ENCODE results near the gene NPY.

Gene NPY

DNA sequence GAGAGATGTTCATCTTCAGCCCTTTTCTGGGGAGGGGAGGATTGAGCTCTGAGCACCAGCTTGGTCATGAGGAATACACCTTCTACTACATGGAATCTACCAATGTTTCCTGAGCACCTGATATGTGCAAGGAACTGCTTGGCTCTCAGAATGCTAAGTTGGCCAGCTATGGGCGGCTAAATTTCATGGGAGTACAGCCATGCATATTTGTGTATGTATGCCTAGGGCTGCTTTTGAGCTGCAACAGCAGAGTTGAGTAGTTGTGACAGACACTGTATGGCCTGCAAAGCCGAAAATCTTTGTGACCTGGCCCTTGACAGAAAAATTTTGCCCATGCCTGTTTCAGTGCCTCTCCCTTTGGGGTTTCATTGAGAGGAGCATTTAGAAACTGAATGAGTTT lies 44.9 kb downstream of the NPY start:
- Histone ChIP-seq H3K4ac (ENCODE audit: low read depth, low read length) (no peak overlapping the region), H3K4me2 (ENCODE audit: low read length) (no peak overlapping the region), H3K27me3 (ENCODE audit: insufficient read depth, low read length, poor library complexity) (no peaks in the 10 kb centered on the region), H3K9ac (ENCODE audit: low read length) (no peak overlapping the region), H3K27ac (ENCODE audit: low read depth, low read length) (no peak overlapping the region), H3K4me1 (ENCODE audit: control insufficient read depth, low read depth, low read length) (no peaks in the 10 kb centered on the region), H4K8ac (ENCODE audit: low read depth, low read length) (no peak overlapping the region), H2BK5ac (ENCODE audit: low read length) (no peak overlapping the region), H3K4me3 (ENCODE audit: low read length) (no peak overlapping the region), H2BK120ac (ENCODE audit: low read depth, low read length) (no peak overlapping the region), H3K36me3 (ENCODE audit: control insufficient read depth, insufficient read depth, low read length) (no peaks in the 10 kb centered on the region), H3K79me1 (ENCODE audit: low read length) (no peaks in the 10 kb centered on the region), H3K79me2 (ENCODE audit: control insufficient read depth, insufficient read depth, low read length) (no peaks in the 10 kb centered on the region), H3K56ac (ENCODE audit: low read length) (no peak overlapping the region), H4K5ac (ENCODE audit: low read length) (no peak overlapping the region), H3K18ac (ENCODE audit: low read length) (no peak overlapping the region), H2BK15ac (replicated peaks; ENCODE audit: low read depth) (no peak overlapping the region), H2AK5ac (ENCODE audit: low read length) (no peak overlapping the region), H3K23ac (ENCODE audit: low read length) (no peak overlapping the region)
- no CpG with 5 or more reads among the region's 2 CpGs for WGBS (ENCODE audit: extremely low coverage, insufficient coverage, low lambda C conversion rate)
- no peak for DNase-seq

DNA sequence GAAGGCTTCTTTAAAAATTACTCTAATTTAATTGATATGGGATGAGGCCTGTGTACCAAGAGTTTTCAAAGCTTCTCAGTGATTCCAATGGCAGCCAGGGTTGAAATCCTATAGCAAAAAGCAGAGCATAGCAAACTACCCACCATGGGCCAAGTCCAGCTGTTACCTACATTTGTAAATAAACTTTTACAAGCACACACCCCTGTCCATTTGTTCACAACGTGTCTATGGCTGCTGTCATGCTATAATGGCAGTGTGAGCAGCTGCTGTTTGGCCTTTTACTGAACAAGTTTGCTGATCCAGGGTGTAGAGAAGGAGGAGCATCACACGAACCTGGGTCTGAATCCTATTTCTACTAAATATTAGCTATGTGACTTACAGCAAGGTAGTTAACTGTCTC lies 50.0 kb downstream of the NPY start:
- no peak overlapping the region for H3K9ac ChIP-seq (ENCODE audit: low read length)
- no peaks in the 10 kb centered on the region for H3K36me3 ChIP-seq (ENCODE audit: control insufficient read depth, insufficient read depth, low read length)
- H2BK120ac ChIP-seq (ENCODE audit: low read depth, low read length) = no peak overlapping the region
- H3K23ac ChIP-seq (ENCODE audit: low read length) = no peak overlapping the region
- H2AK5ac ChIP-seq (ENCODE audit: low read length) = no peak overlapping the region
- no peak overlapping the region for H2BK15ac ChIP-seq (replicated peaks; ENCODE audit: low read depth)
- H3K27me3 ChIP-seq (ENCODE audit: insufficient read depth, low read length, poor library complexity) = no peaks in the 10 kb centered on the region
- no peaks in the 10 kb centered on the region for H3K79me2 ChIP-seq (ENCODE audit: control insufficient read depth, insufficient read depth, low read length)
- H3K4ac ChIP-seq (ENCODE audit: low read depth, low read length) = no peak overlapping the region
- no peak overlapping the region for H4K5ac ChIP-seq (ENCODE audit: low read length)
- no peaks in the 10 kb centered on the region for H3K79me1 ChIP-seq (ENCODE audit: low read length)
- no peak overlapping the region for H4K8ac ChIP-seq (ENCODE audit: low read depth, low read length)
- H3K27ac ChIP-seq (ENCODE audit: low read depth, low read length) = no peak overlapping the region
- no peak overlapping the region for H3K56ac ChIP-seq (ENCODE audit: low read length)
- no peak for DNase-seq
- no peak overlapping the region for H3K18ac ChIP-seq (ENCODE audit: low read length)
- H2BK5ac ChIP-seq (ENCODE audit: low read length) = no peak overlapping the region
- no CpG with 5 or more reads among the region's 2 CpGs for WGBS (ENCODE audit: extremely low coverage, insufficient coverage, low lambda C conversion rate)
- H3K4me2 ChIP-seq (ENCODE audit: low read length) = no peak overlapping the region
- H3K4me3 ChIP-seq (ENCODE audit: low read length) = no peak overlapping the region
- H3K4me1 ChIP-seq (ENCODE audit: control insufficient read depth, low read depth, low read length) = peaks cover 7% of the 10 kb centered on the region

DNA sequence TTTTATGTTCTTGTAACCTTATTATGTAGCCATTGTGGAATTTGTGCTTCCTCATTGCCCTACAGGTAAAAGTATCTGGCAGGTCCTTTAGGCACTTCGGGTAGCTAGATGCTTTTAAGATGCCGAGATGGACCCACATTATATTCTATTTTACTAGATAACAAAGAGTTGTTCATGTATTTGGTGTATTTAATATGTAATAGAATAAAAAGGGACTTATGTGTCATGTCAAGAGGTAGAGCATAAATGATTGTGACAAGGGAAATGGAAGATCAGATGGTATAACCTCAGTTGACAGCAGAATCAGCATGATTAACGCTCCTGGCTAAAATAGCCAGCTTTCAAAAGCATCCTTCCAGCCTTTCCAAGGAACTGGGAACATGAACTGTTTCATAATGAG lies 50.6 kb downstream of the NPY start:
- H2BK120ac ChIP-seq (ENCODE audit: low read depth, low read length) = no peak overlapping the region
- WGBS (ENCODE audit: extremely low coverage, insufficient coverage, low lambda C conversion rate) = no CpG with 5 or more reads among the region's 3 CpGs
- H2AK5ac ChIP-seq (ENCODE audit: low read length) = no peak overlapping the region
- no peak overlapping the region for H3K9ac ChIP-seq (ENCODE audit: low read length)
- no peaks in the 10 kb centered on the region for H3K79me2 ChIP-seq (ENCODE audit: control insufficient read depth, insufficient read depth, low read length)
- H2BK5ac ChIP-seq (ENCODE audit: low read length) = no peak overlapping the region
- no peak overlapping the region for H2BK15ac ChIP-seq (replicated peaks; ENCODE audit: low read depth)
- no peak overlapping the region for H4K5ac ChIP-seq (ENCODE audit: low read length)
- peaks cover 7% of the 10 kb centered on the region for H3K4me1 ChIP-seq (ENCODE audit: control insufficient read depth, low read depth, low read length)
- H3K23ac ChIP-seq (ENCODE audit: low read length) = no peak overlapping the region
- H3K18ac ChIP-seq (ENCODE audit: low read length) = no peak overlapping the region
- no peaks in the 10 kb centered on the region for H3K36me3 ChIP-seq (ENCODE audit: control insufficient read depth, insufficient read depth, low read length)
- no peak for DNase-seq
- no peak overlapping the region for H4K8ac ChIP-seq (ENCODE audit: low read depth, low read length)
- no peaks in the 10 kb centered on the region for H3K79me1 ChIP-seq (ENCODE audit: low read length)
- no peak overlapping the region for H3K27ac ChIP-seq (ENCODE audit: low read depth, low read length)
- H3K4me2 ChIP-seq (ENCODE audit: low read length) = no peak overlapping the region
- no peak overlapping the region for H3K4ac ChIP-seq (ENCODE audit: low read depth, low read length)
- H3K4me3 ChIP-seq (ENCODE audit: low read length) = no peak overlapping the region
- no peak overlapping the region for H3K56ac ChIP-seq (ENCODE audit: low read length)
- H3K27me3 ChIP-seq (ENCODE audit: insufficient read depth, low read length, poor library complexity) = no peaks in the 10 kb centered on the region

DNA sequence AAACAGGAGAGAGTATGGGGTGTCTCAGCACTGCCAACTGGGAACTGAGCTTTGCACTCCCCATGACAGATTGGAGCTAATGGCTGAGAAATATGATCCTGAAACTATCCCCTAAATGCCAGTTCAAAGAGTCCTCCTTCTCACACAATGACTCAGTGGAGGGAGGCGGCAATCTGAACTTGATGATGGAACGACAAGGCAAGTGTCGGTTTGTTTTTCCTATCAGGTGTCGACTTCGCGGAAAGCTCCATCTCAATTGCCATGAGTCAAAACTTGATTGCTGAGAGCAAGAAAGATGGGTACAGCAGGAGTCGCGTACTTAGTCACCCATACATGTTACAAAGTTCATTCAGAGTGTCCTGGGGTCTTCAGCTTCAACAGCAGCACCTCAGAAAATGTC lies 52.5 kb downstream of the NPY start:
- no peaks in the 10 kb centered on the region for H3K27me3 ChIP-seq (ENCODE audit: insufficient read depth, low read length, poor library complexity)
- H3K4me1 ChIP-seq (ENCODE audit: control insufficient read depth, low read depth, low read length) = peaks cover 7% of the 10 kb centered on the region
- H3K36me3 ChIP-seq (ENCODE audit: control insufficient read depth, insufficient read depth, low read length) = no peaks in the 10 kb centered on the region
- no peak overlapping the region for H3K4me2 ChIP-seq (ENCODE audit: low read length)
- H3K56ac ChIP-seq (ENCODE audit: low read length) = no peak overlapping the region
- H3K23ac ChIP-seq (ENCODE audit: low read length) = no peak overlapping the region
- H2BK15ac ChIP-seq (replicated peaks; ENCODE audit: low read depth) = no peak overlapping the region
- no peak overlapping the region for H2BK5ac ChIP-seq (ENCODE audit: low read length)
- no peak overlapping the region for H4K8ac ChIP-seq (ENCODE audit: low read depth, low read length)
- no CpG with 5 or more reads among the region's 8 CpGs for WGBS (ENCODE audit: extremely low coverage, insufficient coverage, low lambda C conversion rate)
- no peak overlapping the region for H3K27ac ChIP-seq (ENCODE audit: low read depth, low read length)
- peak; percentile 60 for DNase-seq
- H2BK120ac ChIP-seq (ENCODE audit: low read depth, low read length) = no peak overlapping the region
- no peaks in the 10 kb centered on the region for H3K79me1 ChIP-seq (ENCODE audit: low read length)
- H3K18ac ChIP-seq (ENCODE audit: low read length) = no peak overlapping the region
- H2AK5ac ChIP-seq (ENCODE audit: low read length) = no peak overlapping the region
- no peaks in the 10 kb centered on the region for H3K79me2 ChIP-seq (ENCODE audit: control insufficient read depth, insufficient read depth, low read length)
- H3K9ac ChIP-seq (ENCODE audit: low read length) = no peak overlapping the region
- no peak overlapping the region for H3K4me3 ChIP-seq (ENCODE audit: low read length)
- no peak overlapping the region for H3K4ac ChIP-seq (ENCODE audit: low read depth, low read length)
- H4K5ac ChIP-seq (ENCODE audit: low read length) = no peak overlapping the region

DNA sequence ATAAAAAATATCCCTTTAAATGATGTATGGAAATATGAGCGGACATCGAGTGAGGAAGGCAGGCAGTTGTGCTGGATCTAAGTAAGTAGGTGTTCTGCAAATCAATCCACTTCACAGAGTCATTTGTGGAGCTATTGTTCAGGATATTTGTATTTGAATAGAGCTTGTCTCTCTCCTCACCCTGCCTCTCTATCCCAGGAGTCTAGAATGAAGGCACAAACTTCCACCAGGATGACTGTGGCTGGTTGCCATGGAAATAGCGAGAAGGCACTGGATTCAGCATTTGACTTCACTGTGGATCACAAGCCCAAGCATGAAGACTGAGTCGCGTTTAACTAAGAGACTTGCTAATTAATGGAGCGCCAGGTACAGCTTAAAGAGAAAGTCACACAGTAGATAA lies 53.2 kb downstream of the NPY start:
- H3K18ac ChIP-seq (ENCODE audit: low read length) = no peak overlapping the region
- no CpG with 5 or more reads among the region's 6 CpGs for WGBS (ENCODE audit: extremely low coverage, insufficient coverage, low lambda C conversion rate)
- peaks cover 7% of the 10 kb centered on the region for H3K4me1 ChIP-seq (ENCODE audit: control insufficient read depth, low read depth, low read length)
- no peak overlapping the region for H3K56ac ChIP-seq (ENCODE audit: low read length)
- H3K79me1 ChIP-seq (ENCODE audit: low read length) = no peaks in the 10 kb centered on the region
- H2BK5ac ChIP-seq (ENCODE audit: low read length) = no peak overlapping the region
- no peaks in the 10 kb centered on the region for H3K36me3 ChIP-seq (ENCODE audit: control insufficient read depth, insufficient read depth, low read length)
- H2AK5ac ChIP-seq (ENCODE audit: low read length) = no peak overlapping the region
- no peaks in the 10 kb centered on the region for H3K79me2 ChIP-seq (ENCODE audit: control insufficient read depth, insufficient read depth, low read length)
- H2BK120ac ChIP-seq (ENCODE audit: low read depth, low read length) = no peak overlapping the region
- peak; percentile 72 for DNase-seq
- no peaks in the 10 kb centered on the region for H3K27me3 ChIP-seq (ENCODE audit: insufficient read depth, low read length, poor library complexity)
- H3K4ac ChIP-seq (ENCODE audit: low read depth, low read length) = no peak overlapping the region
- H4K8ac ChIP-seq (ENCODE audit: low read depth, low read length) = no peak overlapping the region
- H4K5ac ChIP-seq (ENCODE audit: low read length) = no peak overlapping the region
- H2BK15ac ChIP-seq (replicated peaks; ENCODE audit: low read depth) = no peak overlapping the region
- H3K23ac ChIP-seq (ENCODE audit: low read length) = peak overlapping the region; percentile 15
- no peak overlapping the region for H3K9ac ChIP-seq (ENCODE audit: low read length)
- no peak overlapping the region for H3K4me3 ChIP-seq (ENCODE audit: low read length)
- H3K4me2 ChIP-seq (ENCODE audit: low read length) = no peak overlapping the region
- H3K27ac ChIP-seq (ENCODE audit: low read depth, low read length) = no peak overlapping the region

DNA sequence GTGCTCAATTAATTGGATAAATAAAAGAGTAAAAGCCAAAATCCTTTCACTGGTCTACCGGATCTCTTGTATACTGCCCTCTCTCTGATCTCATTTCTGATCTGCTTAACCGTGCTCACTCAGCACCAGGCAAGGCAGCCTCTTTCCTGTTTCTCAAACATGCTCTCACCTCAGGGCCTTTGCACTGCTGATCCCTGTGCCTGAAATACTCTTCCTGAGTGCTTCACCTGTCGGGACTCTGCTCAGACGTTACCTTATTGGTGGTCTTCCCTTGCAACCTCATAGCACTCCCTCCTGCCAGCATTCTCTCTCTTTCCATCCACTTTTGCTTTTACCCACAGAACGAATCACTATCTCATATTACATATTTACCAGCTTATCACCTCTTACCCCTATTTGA lies 55.6 kb downstream of the NPY start:
- WGBS (ENCODE audit: extremely low coverage, insufficient coverage, low lambda C conversion rate) = 100% methylated on average over 1 of the region's 5 CpGs
- no peak overlapping the region for H3K23ac ChIP-seq (ENCODE audit: low read length)
- H2AK5ac ChIP-seq (ENCODE audit: low read length) = no peak overlapping the region
- no peaks in the 10 kb centered on the region for H3K27me3 ChIP-seq (ENCODE audit: insufficient read depth, low read length, poor library complexity)
- H4K5ac ChIP-seq (ENCODE audit: low read length) = no peak overlapping the region
- H3K79me2 ChIP-seq (ENCODE audit: control insufficient read depth, insufficient read depth, low read length) = no peaks in the 10 kb centered on the region
- no peak overlapping the region for H4K8ac ChIP-seq (ENCODE audit: low read depth, low read length)
- H3K36me3 ChIP-seq (ENCODE audit: control insufficient read depth, insufficient read depth, low read length) = no peaks in the 10 kb centered on the region
- no peaks in the 10 kb centered on the region for H3K79me1 ChIP-seq (ENCODE audit: low read length)
- no peak overlapping the region for H2BK15ac ChIP-seq (replicated peaks; ENCODE audit: low read depth)
- DNase-seq = no peak
- no peak overlapping the region for H2BK5ac ChIP-seq (ENCODE audit: low read length)
- no peak overlapping the region for H3K4me3 ChIP-seq (ENCODE audit: low read length)
- H3K27ac ChIP-seq (ENCODE audit: low read depth, low read length) = no peak overlapping the region
- H3K9ac ChIP-seq (ENCODE audit: low read length) = no peak overlapping the region
- no peak overlapping the region for H3K4me2 ChIP-seq (ENCODE audit: low read length)
- no peak overlapping the region for H3K4ac ChIP-seq (ENCODE audit: low read depth, low read length)
- H2BK120ac ChIP-seq (ENCODE audit: low read depth, low read length) = no peak overlapping the region
- H3K56ac ChIP-seq (ENCODE audit: low read length) = no peak overlapping the region
- H3K4me1 ChIP-seq (ENCODE audit: control insufficient read depth, low read depth, low read length) = peaks cover 7% of the 10 kb centered on the region
- no peak overlapping the region for H3K18ac ChIP-seq (ENCODE audit: low read length)

Data from mesendoderm (in vitro differentiated cells).